GM21381 (cell line): ENCODE data around the gene RTF1.
A peak's percentile ranks its signal among the peaks of the same experiment; 100 is the strongest.
"Not testable (repeated sequence)": the region's sequence is repeated elsewhere in the genome, so short reads cannot be mapped to it uniquely, and the experiment has no call there.

Experiments
- ATAC-seq: cut with Tn5 transposase; IDR thresholded peaks from one replicate; pipeline ENCODE4 v1.9.1; 2021; ENCODE audit warnings: mild to moderate bottlenecking, moderate library complexity; ENCODE audit not compliant: unreplicated experiment

RTF1 gene

GRCh38 chr15:41416742-41417417 lies at the start of gene RTF1:
TSS of gene RTF1 (plus strand) at chr15:41417095. CDS start at chr15:41417116, 21 bp downstream.
- ATAC-seq = peak; percentile 84

- no peak for ATAC-seq
These were observed 49.5 kb upstream of the RTF1 start for GRCh38 chr15:41367418-41367817.

GRCh38 chr15:41377978-41378377 lies 38.9 kb upstream of the RTF1 start:
- no peak for ATAC-seq

GRCh38 chr15:41383974-41384749 lies 32.7 kb upstream of the RTF1 start:
- ATAC-seq = not testable (repeated sequence)

- no peak for ATAC-seq
These were observed 29.2 kb upstream of the RTF1 start for GRCh38 chr15:41387646-41388045.

GRCh38 chr15:41392659-41393058 lies 24.2 kb upstream of the RTF1 start:
- no peak for ATAC-seq

GRCh38 chr15:41394924-41395323 lies 22.0 kb upstream of the RTF1 start:
- no peak for ATAC-seq

- ATAC-seq = no peak
These were observed 20.8 kb upstream of the RTF1 start for GRCh38 chr15:41396111-41396510.

GRCh38 chr15:41401904-41402267 lies 15.0 kb upstream of the RTF1 start:
- peak; percentile 20 for ATAC-seq

GRCh38 chr15:41407341-41407740 lies 9.6 kb upstream of the RTF1 start:
- no peak for ATAC-seq

GRCh38 chr15:41408234-41408641 lies 8.7 kb upstream of the RTF1 start:
- no peak for ATAC-seq

GRCh38 chr15:41411031-41411430 lies 5.9 kb upstream of the RTF1 start:
- ATAC-seq = no peak

- ATAC-seq = no peak
These were observed 5.5 kb upstream of the RTF1 start for GRCh38 chr15:41411441-41411840.

GRCh38 chr15:41416128-41416741 lies 660 bp upstream of the RTF1 start:
- peak; percentile 9 for ATAC-seq

- peak; percentile 39 for ATAC-seq
These were observed 712 bp downstream of the RTF1 start for GRCh38 chr15:41417418-41418195.

- ATAC-seq = peak; percentile 84
These were observed 7.2 kb downstream of the RTF1 start for GRCh38 chr15:41423979-41424659.

GRCh38 chr15:41424809-41425208 lies 7.9 kb downstream of the RTF1 start:
- no peak for ATAC-seq

GRCh38 chr15:41425907-41426306 lies 9.0 kb downstream of the RTF1 start:
- not testable (repeated sequence) for ATAC-seq

GRCh38 chr15:41429003-41429890 lies 12.4 kb downstream of the RTF1 start:
- peak; percentile 81 for ATAC-seq
